K562 (cell line): ENCODE data around the gene EPHB4. TPM values are rescaled to one million over a fixed set of nuclear protein-coding genes. Genes with fewer than 3 reads are reported as not detected.

Experiments used
- BDP1 ChIP-seq: IDR thresholded peaks from 3 replicates; pipeline ENCODE4 v1.6.1; 2011; ENCODE audit not compliant: insufficient read length, insufficient read depth
- ESRRA ChIP-seq: fragments of 450-650 bp; IDR thresholded peaks from 2 replicates; pipeline ENCODE4 v1.6.1; 2014; ENCODE audit warnings: low read depth, mild to moderate bottlenecking, moderate library complexity, borderline replicate concordance
- GABPA ChIP-seq: fragments of 200-800 bp; sonication (Bioruptor generic); conservative IDR thresholded peaks from 2 replicates; pipeline ENCODE4 v1.6.1; 2016; ENCODE audit warnings: low read depth, missing genetic modification characterization, missing compliant biosample characterization
- GATAD2B ChIP-seq: fragments of 450-650 bp; IDR thresholded peaks from 2 replicates; pipeline ENCODE4 v1.6.1; 2017; ENCODE audit warnings: mild to moderate bottlenecking, borderline replicate concordance
- NR4A1 ChIP-seq, 2 experiments: fragments of 250-450 bp in 1 of 2; fragments of 450-650 bp in 1 of 2; sonication (Bioruptor Pico) in 1 of 2; IDR thresholded peaks; 2 replicates each; pipeline versions ENCODE4 v1.4.0 to v1.6.1; 2016 to 2020; ENCODE audit warnings: mild to moderate bottlenecking in 2 of 2, missing compliant biosample characterization in 1 of 2, missing genetic modification characterization in 1 of 2, moderate library complexity in 1 of 2
- RBM25 ChIP-seq: fragments of 200-400 bp; formaldehyde crosslinking; IDR thresholded peaks from 2 replicates; pipeline ENCODE4 v1.6.1; 2018; ENCODE audit warnings: low read length, low read depth, moderate library complexity; ENCODE audit not compliant: severe bottlenecking
- RFX5 ChIP-seq: IDR thresholded peaks from 2 replicates; pipeline ENCODE4 v1.6.1; 2011; ENCODE audit warnings: low read depth, mild to moderate bottlenecking, improper control_type of control experiment, low read length
- SIN3A ChIP-seq, 2 experiments: fragments of 150-350 bp in 1 of 2; IDR thresholded peaks; 2 replicates each; pipeline ENCODE4 v1.6.1; 2011 to 2016; ENCODE audit warnings: borderline replicate concordance in 2 of 2, low read depth in 2 of 2, low read length in 2 of 2, mild to moderate bottlenecking in 2 of 2, moderate library complexity in 2 of 2; ENCODE audit not compliant: control insufficient read depth in 1 of 2
- SMAD2 ChIP-seq: fragments of 150-350 bp; IDR thresholded peaks from 2 replicates; pipeline ENCODE4 v1.6.1; 2014; ENCODE audit warnings: low read depth, mild to moderate bottlenecking, low read length
- SMARCE1 ChIP-seq: fragments of 450-650 bp; IDR thresholded peaks from 2 replicates; pipeline ENCODE4 v1.7.1; 2016; ENCODE audit warnings: mild to moderate bottlenecking
- polyA plus RNA-seq, 8 experiments: library from polyadenylated mRNA; depleted of rRNA in 4 of 8; stranded (reverse) in 5 of 8; unstranded in 3 of 8; fragments of >200 nt; fragmentation: Nextera tagmentation in 2 of 8; fragmentation: Illumina TruSeq in 1 of 8; extraction: Ambion mirVana in 2 of 8; extraction: Trizol in 1 of 8; gene quantifications; 2 replicates each; pipeline versions ENCODE4 v1.2.1 to v1.2.3, GENCODE V29; 2011 to 2014; ENCODE audit warnings: inconsistent platforms in 1 of 8, missing spikeins in 1 of 8
- total RNA-seq, 7 experiments: library from RNA; depleted of rRNA in 6 of 7; stranded (reverse); fragments of >200 nt in 6 of 7; fragmentation: Illumina TruSeq in 2 of 7; extraction: Trizol in 2 of 7; gene quantifications; 2 replicates each; pipeline versions ENCODE4 v1.2.1 to v1.2.3, GENCODE V29; 2011 to 2021; ENCODE audit warnings: low replicate concordance in 1 of 7
- TF ChIP-seq, protein P1 (sequence below), 2 experiments: fragments of 450-650 bp in 1 of 2; sonication (generic) in 1 of 2; formaldehyde crosslinking in 1 of 2; IDR thresholded peaks; 2 replicates each; pipeline versions ENCODE4 v1.7.1 to v1.9.0; 2016 to 2022; ENCODE audit warnings: inconsistent platforms in 1 of 2, mild to moderate bottlenecking in 1 of 2, missing genetic modification reagents in 1 of 2
- TF ChIP-seq, protein P2 (sequence below): fragments of 450-650 bp; IDR thresholded peaks from 2 replicates; pipeline ENCODE4 v1.7.1; 2018; ENCODE audit warnings: mild to moderate bottlenecking, low read depth; ENCODE audit not compliant: partially characterized antibody
- TF ChIP-seq, protein P3 (sequence below): sonication (generic); formaldehyde crosslinking; IDR thresholded peaks from 2 replicates; pipeline ENCODE4 v1.5.0; 2020; ENCODE audit warnings: missing genetic modification reagents

EPHB4 gene
- total and polyA plus RNA-seq, 9 of the 15 experiments (the other 6 are each of a cell fraction or from before 2014, with no cell fraction given): 1.2 to 82.1 (median 37.9) TPM

DNA sequence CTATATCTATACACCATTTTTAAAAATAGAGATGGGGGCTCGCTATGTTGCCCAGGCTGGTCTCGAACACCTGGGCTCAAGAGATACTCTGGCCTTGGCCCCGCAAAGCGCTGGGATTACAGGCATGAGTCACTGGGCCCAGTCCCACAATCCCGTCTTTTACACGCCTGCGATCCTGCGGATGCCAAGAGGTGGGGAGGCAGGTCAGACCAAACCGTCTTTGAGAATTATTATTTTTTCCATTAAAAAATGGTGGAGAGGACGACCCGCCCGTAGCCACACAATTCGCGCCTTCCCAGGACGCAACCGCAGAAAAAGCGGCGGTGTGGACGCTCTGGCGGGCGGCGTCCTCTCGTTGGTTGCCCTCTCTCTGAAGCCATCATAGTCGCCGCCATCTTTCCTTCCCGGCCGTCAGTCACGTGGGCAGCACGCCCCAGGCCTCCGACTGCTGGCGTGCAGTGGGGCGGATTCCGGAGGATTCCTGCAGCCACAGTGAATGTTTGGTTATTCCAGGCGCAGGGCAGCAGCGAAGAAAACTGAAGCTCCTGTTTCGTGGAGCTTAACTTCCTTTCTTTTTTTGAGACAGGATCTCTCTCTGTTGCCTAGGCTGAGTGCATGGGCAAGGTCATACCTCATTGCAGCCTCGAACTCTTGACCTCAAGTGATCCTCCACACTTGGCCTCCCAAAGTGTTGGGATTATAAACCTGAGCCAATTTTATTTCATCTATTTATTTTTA lies 9.9 kb upstream of the EPHB4 start (continued):
- TF ChIP-seq, protein P1, sequence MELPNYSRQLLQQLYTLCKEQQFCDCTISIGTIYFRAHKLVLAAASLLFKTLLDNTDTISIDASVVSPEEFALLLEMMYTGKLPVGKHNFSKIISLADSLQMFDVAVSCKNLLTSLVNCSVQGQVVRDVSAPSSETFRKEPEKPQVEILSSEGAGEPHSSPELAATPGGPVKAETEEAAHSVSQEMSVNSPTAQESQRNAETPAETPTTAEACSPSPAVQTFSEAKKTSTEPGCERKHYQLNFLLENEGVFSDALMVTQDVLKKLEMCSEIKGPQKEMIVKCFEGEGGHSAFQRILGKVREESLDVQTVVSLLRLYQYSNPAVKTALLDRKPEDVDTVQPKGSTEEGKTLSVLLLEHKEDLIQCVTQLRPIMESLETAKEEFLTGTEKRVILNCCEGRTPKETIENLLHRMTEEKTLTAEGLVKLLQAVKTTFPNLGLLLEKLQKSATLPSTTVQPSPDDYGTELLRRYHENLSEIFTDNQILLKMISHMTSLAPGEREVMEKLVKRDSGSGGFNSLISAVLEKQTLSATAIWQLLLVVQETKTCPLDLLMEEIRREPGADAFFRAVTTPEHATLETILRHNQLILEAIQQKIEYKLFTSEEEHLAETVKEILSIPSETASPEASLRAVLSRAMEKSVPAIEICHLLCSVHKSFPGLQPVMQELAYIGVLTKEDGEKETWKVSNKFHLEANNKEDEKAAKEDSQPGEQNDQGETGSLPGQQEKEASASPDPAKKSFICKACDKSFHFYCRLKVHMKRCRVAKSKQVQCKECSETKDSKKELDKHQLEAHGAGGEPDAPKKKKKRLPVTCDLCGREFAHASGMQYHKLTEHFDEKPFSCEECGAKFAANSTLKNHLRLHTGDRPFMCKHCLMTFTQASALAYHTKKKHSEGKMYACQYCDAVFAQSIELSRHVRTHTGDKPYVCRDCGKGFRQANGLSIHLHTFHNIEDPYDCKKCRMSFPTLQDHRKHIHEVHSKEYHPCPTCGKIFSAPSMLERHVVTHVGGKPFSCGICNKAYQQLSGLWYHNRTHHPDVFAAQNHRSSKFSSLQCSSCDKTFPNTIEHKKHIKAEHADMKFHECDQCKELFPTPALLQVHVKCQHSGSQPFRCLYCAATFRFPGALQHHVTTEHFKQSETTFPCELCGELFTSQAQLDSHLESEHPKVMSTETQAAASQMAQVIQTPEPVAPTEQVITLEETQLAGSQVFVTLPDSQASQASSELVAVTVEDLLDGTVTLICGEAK (IDR thresholded peaks at IDR 0.05): peak; percentile 44; the same call in 1 of the 2 replicates
- TF ChIP-seq, protein P1 (CRISPR knock-in tag; IDR thresholded peaks at IDR 0.05): no peak
- TF ChIP-seq SMAD2 (no peak), NR4A1 (CRISPR knock-in tag; IDR thresholded peaks at IDR 0.05) (no peak), NR4A1 (tag; IDR thresholded peaks at IDR 0.05) (no peak; the same call in none of the 2 replicates), BDP1 (no peak), SMARCE1 (peak; percentile 61), ESRRA (peak; percentile 93; the same call in 1 of the 2 replicates), RBM25 (no peak), GABPA (peak; percentile 59), RFX5 (no peak), GATAD2B (0 out of 2 replicates have a peak, but pooled peaks have one; percentile 20), SIN3A (IDR thresholded peaks at IDR 0.05; ENCODE audit: borderline replicate concordance in 2 of 2, control insufficient read depth in 1 of 2, low read depth in 2 of 2, low read length in 2 of 2) (peak in 1 of 2 experiments; percentile 57; a peak in 1 of 4 replicates)
- TF ChIP-seq, protein P2, sequence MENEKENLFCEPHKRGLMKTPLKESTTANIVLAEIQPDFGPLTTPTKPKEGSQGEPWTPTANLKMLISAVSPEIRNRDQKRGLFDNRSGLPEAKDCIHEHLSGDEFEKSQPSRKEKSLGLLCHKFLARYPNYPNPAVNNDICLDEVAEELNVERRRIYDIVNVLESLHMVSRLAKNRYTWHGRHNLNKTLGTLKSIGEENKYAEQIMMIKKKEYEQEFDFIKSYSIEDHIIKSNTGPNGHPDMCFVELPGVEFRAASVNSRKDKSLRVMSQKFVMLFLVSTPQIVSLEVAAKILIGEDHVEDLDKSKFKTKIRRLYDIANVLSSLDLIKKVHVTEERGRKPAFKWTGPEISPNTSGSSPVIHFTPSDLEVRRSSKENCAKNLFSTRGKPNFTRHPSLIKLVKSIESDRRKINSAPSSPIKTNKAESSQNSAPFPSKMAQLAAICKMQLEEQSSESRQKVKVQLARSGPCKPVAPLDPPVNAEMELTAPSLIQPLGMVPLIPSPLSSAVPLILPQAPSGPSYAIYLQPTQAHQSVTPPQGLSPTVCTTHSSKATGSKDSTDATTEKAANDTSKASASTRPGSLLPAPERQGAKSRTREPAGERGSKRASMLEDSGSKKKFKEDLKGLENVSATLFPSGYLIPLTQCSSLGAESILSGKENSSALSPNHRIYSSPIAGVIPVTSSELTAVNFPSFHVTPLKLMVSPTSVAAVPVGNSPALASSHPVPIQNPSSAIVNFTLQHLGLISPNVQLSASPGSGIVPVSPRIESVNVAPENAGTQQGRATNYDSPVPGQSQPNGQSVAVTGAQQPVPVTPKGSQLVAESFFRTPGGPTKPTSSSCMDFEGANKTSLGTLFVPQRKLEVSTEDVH: peak; percentile 73
- TF ChIP-seq, protein P3, sequence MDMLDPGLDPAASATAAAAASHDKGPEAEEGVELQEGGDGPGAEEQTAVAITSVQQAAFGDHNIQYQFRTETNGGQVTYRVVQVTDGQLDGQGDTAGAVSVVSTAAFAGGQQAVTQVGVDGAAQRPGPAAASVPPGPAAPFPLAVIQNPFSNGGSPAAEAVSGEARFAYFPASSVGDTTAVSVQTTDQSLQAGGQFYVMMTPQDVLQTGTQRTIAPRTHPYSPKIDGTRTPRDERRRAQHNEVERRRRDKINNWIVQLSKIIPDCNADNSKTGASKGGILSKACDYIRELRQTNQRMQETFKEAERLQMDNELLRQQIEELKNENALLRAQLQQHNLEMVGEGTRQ: peak; percentile 100
